ENCODE data around the gene RPS6KA2.

Gene RPS6KA2

DNA sequence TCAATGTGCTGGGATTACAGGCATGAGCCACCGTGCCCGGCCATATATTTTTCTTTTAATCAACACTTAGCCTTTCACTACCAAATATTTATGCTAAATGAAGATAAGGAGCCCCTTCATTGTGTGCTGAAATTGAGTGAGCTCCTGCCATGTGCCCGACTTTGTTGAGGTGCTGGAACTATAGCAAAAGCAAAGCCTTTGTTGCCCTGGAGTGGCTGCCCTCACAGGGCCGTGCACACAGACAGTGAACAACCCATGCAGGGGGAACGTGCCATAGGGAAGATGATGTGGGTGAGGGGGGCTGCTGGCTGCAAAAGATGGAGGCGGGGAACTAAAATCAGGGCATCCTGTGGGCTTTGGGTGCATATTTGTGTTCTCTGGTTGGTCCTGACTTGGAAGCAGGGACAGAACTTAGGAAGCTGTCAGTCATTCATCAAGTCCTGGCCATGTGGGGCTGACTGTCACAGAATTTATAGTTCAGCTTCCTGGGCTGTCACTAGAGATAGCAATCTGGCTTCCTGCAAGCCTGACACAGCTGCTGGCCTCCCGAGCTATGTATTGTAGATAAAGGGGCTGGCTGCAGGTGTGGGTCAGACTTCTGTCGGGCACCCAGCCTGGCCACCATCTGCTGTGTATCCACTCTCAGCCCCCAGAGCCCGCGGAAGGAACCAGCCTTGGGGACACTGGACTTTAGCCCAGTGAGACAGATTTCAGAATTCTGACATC is 187.5 kb downstream of the RPS6KA2 start:
- no peak for DNase-seq

- no peak for DNase-seq
Measured at GRCh38 chr6:166438211-166438861, 188.7 kb downstream of the RPS6KA2 start.

GRCh38 chr6:166437661-166438060 is 189.4 kb downstream of the RPS6KA2 start:
- DNase-seq, result no peak

DNA sequence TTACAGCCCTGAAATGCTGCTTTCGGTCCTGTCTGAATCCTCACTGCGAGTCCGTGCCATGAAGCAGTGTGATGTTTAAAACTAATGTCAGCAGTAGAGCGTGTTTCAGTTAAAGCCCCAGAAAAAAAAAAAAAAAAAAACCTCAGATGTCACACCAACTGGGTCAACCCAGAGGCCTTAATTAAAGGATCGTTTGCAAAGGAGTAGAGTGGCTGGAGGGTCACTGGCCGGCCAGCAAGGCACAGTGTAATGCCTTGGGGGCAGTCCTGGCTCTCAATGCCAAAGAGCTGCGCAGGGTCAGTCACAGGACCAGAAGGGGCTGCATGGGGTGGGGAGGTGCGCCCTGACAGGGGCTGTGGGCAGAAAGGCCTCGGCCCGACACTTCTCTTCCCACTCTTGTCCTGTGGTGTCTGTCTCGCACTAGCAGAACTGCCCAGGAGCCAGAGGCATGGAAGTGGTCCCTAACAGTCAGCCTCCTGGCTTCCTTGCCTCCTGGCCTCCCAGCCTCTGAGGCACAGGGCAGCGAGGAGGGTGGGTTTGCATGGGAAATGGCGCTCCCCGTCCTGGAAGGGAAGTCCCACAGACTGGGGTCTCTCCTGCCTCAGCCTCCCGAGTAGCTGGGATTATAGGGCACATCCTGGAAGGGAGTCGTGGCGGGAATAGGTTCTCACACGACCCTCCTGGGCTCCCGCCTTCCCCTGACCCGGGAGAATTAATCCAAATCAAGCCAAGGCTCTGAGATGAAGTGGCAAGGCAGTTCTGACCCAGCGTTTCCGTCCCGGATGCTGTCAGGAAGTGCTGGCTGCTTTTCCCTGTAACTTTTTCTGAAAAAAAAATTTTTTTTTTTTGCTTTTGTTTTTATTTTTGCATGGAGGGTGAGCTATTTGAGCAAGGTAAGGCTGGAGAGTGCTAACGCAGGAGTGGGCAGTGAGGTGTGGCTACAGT is 190.6 kb downstream of the RPS6KA2 start:
- no peak for DNase-seq

DNA sequence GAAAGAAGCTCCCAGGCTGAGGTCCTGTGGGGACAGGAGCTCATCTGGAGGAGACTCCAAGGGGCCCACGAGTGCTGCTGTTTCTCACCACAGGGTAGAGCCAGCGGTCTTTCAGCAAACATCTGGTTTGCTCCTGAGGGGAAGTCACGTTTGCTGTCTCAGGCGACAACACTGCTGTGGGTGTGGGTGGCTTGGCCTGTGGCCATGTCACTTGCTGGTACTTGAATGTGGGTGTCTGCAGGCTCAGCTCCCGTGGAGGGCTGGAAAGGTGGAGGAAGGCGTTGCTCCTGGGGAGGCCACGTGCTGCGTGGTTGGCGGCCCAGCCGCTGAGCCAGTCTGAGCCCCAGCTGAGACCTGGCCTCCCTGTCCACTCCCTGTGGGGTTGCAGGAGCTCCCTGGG is 191.5 kb downstream of the RPS6KA2 start:
- peak; percentile 46 to 52 for DNase-seq

- no peak for DNase-seq
Measured at GRCh38 chr6:166434336-166434735, 192.7 kb downstream of the RPS6KA2 start.

GRCh38 chr6:166433096-166433495 is 194.0 kb downstream of the RPS6KA2 start:
- DNase-seq, result no peak

- DNase-seq, result no peak
Measured at GRCh38 chr6:166430269-166430668, 196.8 kb downstream of the RPS6KA2 start.

- no peak for DNase-seq
Measured at GRCh38 chr6:166424431-166424830, 202.6 kb downstream of the RPS6KA2 start.

DNA sequence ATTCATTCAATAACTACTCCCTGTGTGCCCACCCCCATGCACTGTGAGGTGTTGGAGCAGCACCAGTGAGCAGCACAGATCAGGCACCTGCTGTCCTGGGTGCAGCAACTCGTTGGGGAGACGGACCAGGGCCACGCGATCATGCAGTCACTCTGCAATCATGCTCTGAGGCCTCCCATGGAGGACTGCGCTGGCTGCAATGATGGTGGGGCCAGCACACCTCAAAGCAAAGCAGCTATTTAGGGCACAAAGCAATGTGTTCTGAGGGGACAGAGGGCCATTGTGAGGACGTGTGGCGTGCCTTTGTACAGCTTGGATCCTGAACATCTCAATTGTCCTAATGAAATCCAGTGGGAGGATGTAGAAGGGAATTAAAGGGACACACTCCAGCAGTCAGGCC is 203.3 kb downstream of the RPS6KA2 start:
- DNase-seq, result no peak

GRCh38 chr6:166423051-166423745 is 203.9 kb downstream of the RPS6KA2 start:
- no peak for DNase-seq

GRCh38 chr6:166422201-166422940 is 204.7 kb downstream of the RPS6KA2 start:
- no peak for DNase-seq

DNA sequence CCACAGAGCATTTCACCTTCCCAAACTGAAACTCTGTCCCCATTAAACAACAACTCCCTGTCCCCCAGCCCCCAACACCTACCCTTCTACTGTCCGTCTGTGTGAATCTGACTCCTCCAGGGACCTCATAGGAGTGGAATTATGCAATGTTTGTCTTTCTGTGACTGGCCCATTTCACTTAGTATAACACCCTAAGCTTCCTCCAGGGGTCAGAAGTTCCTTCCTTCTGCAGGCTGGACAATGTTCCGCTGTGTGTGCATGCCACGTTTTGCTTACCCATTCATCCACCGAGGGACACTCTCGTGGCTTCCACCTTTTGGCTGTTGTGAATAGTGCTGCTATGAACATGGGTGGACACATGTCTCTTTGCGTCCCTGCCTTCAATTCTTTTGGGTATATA is 206.7 kb downstream of the RPS6KA2 start:
- DNase-seq, result no peak

DNA sequence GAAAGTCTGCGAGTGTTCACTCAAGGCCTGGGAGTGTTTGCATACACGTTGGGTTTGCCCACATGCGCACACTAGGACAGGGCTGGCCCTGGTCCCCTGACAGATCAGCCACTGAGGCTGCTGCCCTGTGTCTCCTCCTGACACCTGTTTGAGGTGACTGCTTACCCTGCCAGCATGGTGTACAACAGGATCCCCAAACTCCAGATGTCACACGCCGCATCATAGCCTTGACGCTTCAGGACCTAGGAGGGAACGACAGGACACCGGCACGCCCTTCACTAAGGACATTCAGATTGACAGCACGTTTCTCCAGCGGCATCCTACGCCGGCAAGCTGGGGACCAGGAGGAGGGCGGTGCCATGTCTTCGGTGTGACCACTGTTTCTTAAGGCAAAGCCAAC is 207.3 kb downstream of the RPS6KA2 start:
- DNase-seq, result no peak

GRCh38 chr6:166419286-166419685 is 207.8 kb downstream of the RPS6KA2 start:
- peak; percentile 56 to 59 for DNase-seq

- DNase-seq, result no peak
Measured at GRCh38 chr6:166418691-166419143, 208.3 kb downstream of the RPS6KA2 start.

DNA sequence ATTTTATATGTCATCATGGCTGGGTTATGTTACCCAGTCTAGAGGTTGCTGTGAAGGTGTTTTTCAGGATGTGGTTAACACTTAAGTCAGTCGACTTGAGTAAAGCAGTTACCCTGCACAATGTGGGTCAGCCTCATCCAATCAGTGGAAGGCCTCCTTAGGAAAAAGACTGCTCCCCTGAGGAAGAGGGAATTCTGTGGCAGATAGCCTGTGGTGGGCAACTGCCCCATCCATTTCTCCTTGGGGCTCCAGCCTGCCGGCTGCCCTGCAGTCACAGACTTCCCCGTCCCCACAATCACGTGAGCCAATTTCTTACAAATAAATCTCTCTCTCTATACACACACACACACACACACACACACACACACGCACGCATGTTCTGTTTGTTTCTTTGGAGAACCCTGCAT is 209.8 kb downstream of the RPS6KA2 start:
- DNase-seq, result peak; percentile 44 to 71

DNA sequence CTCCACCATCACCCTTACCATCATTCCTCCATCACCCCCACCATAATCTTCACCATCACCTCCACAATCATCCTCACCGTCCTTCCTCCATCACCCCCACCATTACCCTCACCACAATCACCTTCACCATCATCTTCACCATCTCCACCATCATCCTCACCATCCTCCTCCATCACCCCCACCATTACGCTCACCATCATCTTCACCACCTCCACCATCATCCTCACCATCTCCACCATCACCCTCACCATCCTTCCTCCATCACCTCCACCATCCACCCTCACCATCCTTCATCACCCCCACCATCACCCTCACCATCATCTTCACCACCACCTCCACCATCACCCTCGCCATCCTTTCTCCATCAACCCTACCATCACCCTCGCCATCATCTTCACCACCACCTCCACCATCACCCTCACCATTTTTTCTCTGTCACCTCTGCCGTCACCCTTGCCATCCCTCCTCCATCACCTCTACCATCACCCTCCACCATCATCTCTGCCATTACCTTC is 211.2 kb downstream of the RPS6KA2 start:
- DNase-seq, result no peak

DNA sequence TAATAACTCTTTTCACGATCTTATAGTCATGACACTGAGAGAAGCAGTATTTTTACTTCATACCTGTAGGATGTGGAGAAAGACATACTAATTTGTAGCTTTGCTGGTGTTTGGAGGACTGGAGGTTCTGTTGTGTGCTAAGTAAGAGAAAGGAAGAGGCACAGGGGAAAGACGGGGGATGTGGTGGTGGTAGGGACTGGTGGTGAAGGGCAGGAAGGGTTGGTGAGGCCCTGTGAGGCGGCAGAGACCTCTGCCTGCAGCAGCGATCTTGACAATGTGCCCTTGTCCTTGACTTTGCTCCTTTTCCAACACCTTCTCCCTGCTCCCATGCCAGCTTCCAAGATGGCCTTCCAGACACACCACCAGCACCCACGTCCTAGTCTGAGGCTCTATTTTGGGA is 211.7 kb downstream of the RPS6KA2 start:
- DNase-seq, result peak; percentile 24 to 37

GRCh38 chr6:166413491-166413951 is 213.5 kb downstream of the RPS6KA2 start:
- DNase-seq, result no peak

- no peak for DNase-seq
Measured at GRCh38 chr6:166412911-166413384, 214.1 kb downstream of the RPS6KA2 start.

Data from CD4-positive, alpha-beta T cell treated with Interleukin-1 beta for 1 hour (primary cell).